CD4-positive, alpha-beta T cell treated with Interleukin-2 at 100 ng/mL for 4 hours (primary cell): Measurements from ENCODE around the gene FAM167B.
A peak's percentile ranks its signal among the peaks of the same experiment; 100 is the strongest.

Experiments
- DNase-seq: peaks from one replicate; pipeline ENCODE4 v3.0.0-alpha.2; 2020; ENCODE audit warnings: low spot score

Gene FAM167B

GRCh38 chr1:32223683-32224082 is 23.3 kb upstream of the FAM167B start:
- no peak for DNase-seq

- DNase-seq = no peak
These were observed 22.7 kb upstream of the FAM167B start for GRCh38 chr1:32224285-32224684.

- no peak for DNase-seq
These were observed 18.3 kb upstream of the FAM167B start for GRCh38 chr1:32228771-32229170.

GRCh38 chr1:32231843-32232432 is 15.1 kb upstream of the FAM167B start:
- no peak for DNase-seq

GRCh38 chr1:32232558-32233304 is 14.3 kb upstream of the FAM167B start:
- no peak for DNase-seq

- no peak for DNase-seq
These were observed 12.2 kb upstream of the FAM167B start for GRCh38 chr1:32234792-32235191.

GRCh38 chr1:32239337-32239736 is 7.7 kb upstream of the FAM167B start:
- DNase-seq = no peak

- DNase-seq = no peak
These were observed 7.3 kb upstream of the FAM167B start for GRCh38 chr1:32239790-32240139.

- peak; percentile 63 for DNase-seq
These were observed 6.7 kb upstream of the FAM167B start for GRCh38 chr1:32240140-32240951.

GRCh38 chr1:32241001-32241763 is 5.8 kb upstream of the FAM167B start:
- peak; percentile 38 for DNase-seq

GRCh38 chr1:32242341-32242851 is 4.6 kb upstream of the FAM167B start:
- DNase-seq = no peak

GRCh38 chr1:32247452-32247851 is 430 bp downstream of the FAM167B start:
- no peak for DNase-seq

GRCh38 chr1:32247983-32248889 is 1.2 kb downstream of the FAM167B start:
- DNase-seq = peak; percentile 78

- peak; percentile 90 for DNase-seq
These were observed 3.0 kb downstream of the FAM167B start for GRCh38 chr1:32249831-32250525.

GRCh38 chr1:32250893-32251716 is 4.1 kb downstream of the FAM167B start, which contains the start of gene LCK:
TSS of gene LCK (plus strand) at chr1:32251265. CDS start at chr1:32274330, 23,065 bp downstream.
- peak; percentile 56 for DNase-seq

- DNase-seq = peak; percentile 35
These were observed 8.3 kb downstream of the FAM167B start for GRCh38 chr1:32255072-32256071.

- peak; percentile 42 for DNase-seq
These were observed 9.6 kb downstream of the FAM167B start for GRCh38 chr1:32256473-32257226.

GRCh38 chr1:32257227-32257508 is 10.1 kb downstream of the FAM167B start:
- DNase-seq = no peak
